Measurements from ENCODE around the gene SPRR2F.

The SPRR2F gene

GRCh38 chr1:153072806-153073726 lies 40.2 kb downstream of the SPRR2F start:
- TF ChIP-seq, protein P1, sequence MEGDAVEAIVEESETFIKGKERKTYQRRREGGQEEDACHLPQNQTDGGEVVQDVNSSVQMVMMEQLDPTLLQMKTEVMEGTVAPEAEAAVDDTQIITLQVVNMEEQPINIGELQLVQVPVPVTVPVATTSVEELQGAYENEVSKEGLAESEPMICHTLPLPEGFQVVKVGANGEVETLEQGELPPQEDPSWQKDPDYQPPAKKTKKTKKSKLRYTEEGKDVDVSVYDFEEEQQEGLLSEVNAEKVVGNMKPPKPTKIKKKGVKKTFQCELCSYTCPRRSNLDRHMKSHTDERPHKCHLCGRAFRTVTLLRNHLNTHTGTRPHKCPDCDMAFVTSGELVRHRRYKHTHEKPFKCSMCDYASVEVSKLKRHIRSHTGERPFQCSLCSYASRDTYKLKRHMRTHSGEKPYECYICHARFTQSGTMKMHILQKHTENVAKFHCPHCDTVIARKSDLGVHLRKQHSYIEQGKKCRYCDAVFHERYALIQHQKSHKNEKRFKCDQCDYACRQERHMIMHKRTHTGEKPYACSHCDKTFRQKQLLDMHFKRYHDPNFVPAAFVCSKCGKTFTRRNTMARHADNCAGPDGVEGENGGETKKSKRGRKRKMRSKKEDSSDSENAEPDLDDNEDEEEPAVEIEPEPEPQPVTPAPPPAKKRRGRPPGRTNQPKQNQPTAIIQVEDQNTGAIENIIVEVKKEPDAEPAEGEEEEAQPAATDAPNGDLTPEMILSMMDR (IDR thresholded peaks at IDR 0.05; ENCODE audit: low read depth, low read length, missing control alignments), result no peak
- DNase-seq (ENCODE audit: low read depth), result no peak
- no peak overlapping the region for H3K4me3 ChIP-seq (ENCODE audit: low read depth, low read length)

DNA sequence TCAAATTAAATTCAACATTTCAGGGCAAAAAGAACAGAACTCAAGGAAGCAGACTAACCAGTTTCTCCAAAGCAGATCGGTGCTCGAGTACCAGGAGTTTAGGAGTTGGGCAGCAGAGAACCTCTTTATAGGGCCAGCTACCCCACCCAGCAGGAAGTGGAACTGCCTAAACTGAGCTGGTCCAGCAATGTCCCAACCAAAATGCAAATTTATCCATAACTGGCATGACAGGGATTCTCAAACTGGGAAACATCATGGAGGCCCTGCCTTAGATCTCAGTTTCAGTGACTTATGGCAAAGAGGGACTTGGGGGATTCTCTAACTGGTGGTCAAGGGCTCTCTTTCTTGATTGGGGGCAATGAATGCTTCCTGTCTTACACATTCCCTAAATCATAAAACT lies 41.8 kb downstream of the SPRR2F start, which contains the start of gene SPRR2B:
Gene SPRR2B, minus strand, starts transcription at position 101 of the 400 bp plus-strand sequence. CDS start 772 bp downstream, outside the sequence.
- TF ChIP-seq, protein P1 (IDR thresholded peaks at IDR 0.05; ENCODE audit: low read depth, low read length, missing control alignments), result no peak
- H3K4me3 ChIP-seq (ENCODE audit: low read depth, low read length), result no peak within 1 kb of the TSS
- DNase-seq (ENCODE audit: low read depth), result no peak

- H3K4me3 ChIP-seq (ENCODE audit: low read depth, low read length), result no peak overlapping the region
- TF ChIP-seq, protein P1 (IDR thresholded peaks at IDR 0.05; ENCODE audit: low read depth, low read length, missing control alignments), result no peak
- no peak for DNase-seq (ENCODE audit: low read depth)
These were observed 43.1 kb downstream of the SPRR2F start for GRCh38 chr1:153070243-153070642.
